Renal pelvis (tissue), 4 donors: ENCODE results near the gene REEP6. TPM values are rescaled to one million over a fixed set of nuclear protein-coding genes. Genes with fewer than 3 reads are reported as not detected.
A peak's percentile ranks its signal among the peaks of the same experiment; 100 is the strongest.
"Not testable (repeated sequence)": the region's sequence is repeated elsewhere in the genome, so short reads cannot be mapped to it uniquely, and the experiment has no call there.

Experiments used
- DNase-seq: peaks from one replicate; pipeline ENCODE4 v3.0.0-alpha.2; 2013
- polyA plus RNA-seq, 3 donors: library from polyadenylated mRNA; unstranded; fragments of 120-200 nt; gene quantifications; one replicate each; pipeline ENCODE4 v1.2.1, GENCODE V29; 2013; ENCODE audit not compliant: insufficient read length in 3 of 3

The REEP6 gene
- polyA plus RNA-seq, 3 donors: 24.2 to 33.2 (median 26.3) TPM

- no peak for DNase-seq
Observed at GRCh38 chr19:1503925-1504773, 13.2 kb downstream of the REEP6 start.

GRCh38 chr19:1505012-1505411, 14.0 kb downstream of the REEP6 start:
- DNase-seq: no peak

GRCh38 chr19:1505991-1506881, 15.3 kb downstream of the REEP6 start:
- DNase-seq: no peak

GRCh38 chr19:1507192-1507660, 16.2 kb downstream of the REEP6 start:
- no peak for DNase-seq

- peak; percentile 95 for DNase-seq
Observed at GRCh38 chr19:1507763-1508506, 17.0 kb downstream of the REEP6 start.

- DNase-seq: no peak
Observed at GRCh38 chr19:1508507-1508856, 17.5 kb downstream of the REEP6 start.

- DNase-seq: no peak
Observed at GRCh38 chr19:1509602-1510441, 18.8 kb downstream of the REEP6 start.

- no peak for DNase-seq
Observed at GRCh38 chr19:1510442-1510806, 19.4 kb downstream of the REEP6 start.

GRCh38 chr19:1510807-1511206, 19.8 kb downstream of the REEP6 start:
- DNase-seq: no peak

GRCh38 chr19:1511318-1512317, 20.6 kb downstream of the REEP6 start:
- DNase-seq: no peak

- no peak for DNase-seq
Observed at GRCh38 chr19:1512671-1513498, 21.9 kb downstream of the REEP6 start, which contains the start of gene ADAMTSL5. TSS of gene ADAMTSL5 (minus strand) at chr19:1513019. CDS start at chr19:1510943, 2,076 bp downstream.

- DNase-seq: no peak
Observed at GRCh38 chr19:1513499-1514294, 22.7 kb downstream of the REEP6 start.

- no peak for DNase-seq
Observed at GRCh38 chr19:1514295-1514661, 23.3 kb downstream of the REEP6 start.

- DNase-seq: no peak
Observed at GRCh38 chr19:1514986-1515721, 24.2 kb downstream of the REEP6 start.

- no peak for DNase-seq
Observed at GRCh38 chr19:1516395-1516753, 25.4 kb downstream of the REEP6 start.

GRCh38 chr19:1518471-1518870, 27.5 kb downstream of the REEP6 start:
- DNase-seq: no peak

- DNase-seq: not testable (repeated sequence)
Observed at GRCh38 chr19:1519802-1520201, 28.8 kb downstream of the REEP6 start.
